H1 (cell line): ENCODE measurements around the gene NFATC1. TPM values are rescaled to one million over a fixed set of nuclear protein-coding genes. Genes with fewer than 3 reads are reported as not detected.

Experiments
- CBX8 ChIP-seq: fragments of 300-800, 300-1000 bp; sonication (generic); IDR thresholded peaks from 2 replicates; pipeline ENCODE4 v1.7.1; 2016; ENCODE audit warnings: low read depth, low read length, borderline replicate concordance
- polyA plus RNA-seq, 7 experiments: library from polyadenylated mRNA; depleted of rRNA in 3 of 7; stranded (reverse) in 5 of 7; unstranded in 2 of 7; fragments of >200 nt in 5 of 7; fragments of 200-250 nt in 2 of 7; gene quantifications; 1 replicate in 5 of 7; 2 replicates in 1 of 7; 4 replicates in 1 of 7; pipeline versions ENCODE4 v1.2.1 to v1.2.3, GENCODE V29; 2011 to 2013; ENCODE audit warnings: missing spikeins in 2 of 7, mixed read lengths in 2 of 7
- total RNA-seq: library from RNA; stranded (reverse); fragmentation: NEBNext Ultra II Directional; extraction: Animal tissue kit (Norgen Biotek cat#: 25700); gene quantifications from 2 replicates; pipeline ENCODE4 v1.2.1, GENCODE V29; 2021

NFATC1 gene
- total and polyA plus RNA-seq, 2 of the 8 experiments (the other 6 are each of a cell fraction or from before 2014, with no cell fraction given), result 2.0 to 6.6 TPM

DNA sequence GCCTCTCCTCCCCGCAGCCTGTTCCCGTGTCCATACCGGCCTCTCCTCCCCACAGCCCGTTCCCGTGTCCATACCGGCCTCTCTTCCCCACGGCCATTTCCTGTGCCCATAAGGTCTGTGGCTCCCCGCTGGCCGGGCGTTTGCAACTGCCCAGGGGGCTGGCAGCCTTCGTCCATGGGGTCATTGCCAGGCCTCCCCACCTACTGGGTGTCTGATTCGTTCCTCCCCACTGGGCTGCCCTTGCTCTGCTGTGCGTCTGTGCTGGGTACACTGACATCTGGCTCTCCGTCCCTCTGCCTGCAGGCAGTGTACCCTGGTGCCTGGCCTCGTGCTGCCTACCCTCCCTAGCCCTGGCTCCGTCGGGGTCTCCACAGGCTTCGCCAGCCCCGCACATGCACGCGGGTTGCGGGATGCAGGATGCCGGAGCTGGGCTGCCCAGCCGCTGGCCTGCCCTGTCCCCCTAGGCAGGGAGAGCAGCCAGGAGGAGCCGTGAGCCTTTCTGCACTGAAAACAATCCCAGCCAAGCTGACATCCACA lies 67.8 kb downstream of the NFATC1 start (continued):
- TF ChIP-seq CBX8, result no peak
